Prostate gland (tissue), 2 donors: ENCODE results near the gene CHCHD6. TPM values are rescaled to one million over a fixed set of nuclear protein-coding genes. Genes with fewer than 3 reads are reported as not detected.
A peak's percentile ranks its signal among the peaks of the same experiment; 100 is the strongest.

Experiments
- DNase-seq: peaks from one replicate; pipeline ENCODE4 v3.0.0-alpha.2; 2019; ENCODE audit warnings: low spot score
- H3K27ac ChIP-seq, 2 donors: fragments of 200-600 bp; sonication (generic); 2 replicates each; pipeline ENCODE4 v1.5.1; 2017 to 2019
- H3K27me3 ChIP-seq: fragments of 200-600 bp; sonication (generic); replicated peaks from 2 replicates; pipeline ENCODE4 v1.5.1; 2019; ENCODE audit not compliant: insufficient read depth
- H3K36me3 ChIP-seq, 2 donors: fragments of 200-600 bp; sonication (generic); 1 replicate in 1 of 2; 2 replicates in 1 of 2; pipeline versions ENCODE4 v1.5.1 to v1.8.1; 2017 to 2019
- H3K4me1 ChIP-seq: fragments of 200-600 bp; sonication (generic); replicated peaks from 2 replicates; pipeline ENCODE4 v1.5.1; 2019
- H3K4me3 ChIP-seq, 2 donors: fragments of 200-600 bp; sonication (generic); 2 replicates each; pipeline ENCODE4 v1.5.1; 2017 to 2019
- H3K9me3 ChIP-seq: fragments of 200-600 bp; sonication (generic); 2 replicates; pipeline ENCODE4 v1.5.1; 2017
- POLR2A ChIP-seq: fragments of 450-650 bp; IDR thresholded peaks from one replicate; pipeline ENCODE4 v1.6.1; 2016; ENCODE audit warnings: antibody characterized with exemption, mild to moderate bottlenecking
- POLR2AphosphoS5 ChIP-seq: sonication (generic); formaldehyde crosslinking; IDR thresholded peaks from one replicate; pipeline ENCODE4 v1.6.1; 2017; ENCODE audit warnings: antibody characterized with exemption
- WGBS: methylation state at CpG from one replicate; pipeline ENCODE4 v1.1.5; 2018; 5-methylcytosine and 5-hydroxymethylcytosine counted together
- intact Hi-C: fragments of 100-400 bp; cut with DNase I; formaldehyde crosslinking; loops from one replicate; pipeline ENCODE4 v1.14.2; 2022
- total RNA-seq, 2 donors: library from RNA; depleted of rRNA; stranded (reverse); fragments of >200 nt; gene quantifications; one replicate each; pipeline ENCODE4 v1.1.0, GENCODE V29; 2016
- TF ChIP-seq, protein P1 (sequence below), 4 experiments: fragments of 200-600 bp in 2 of 4; fragments of 450-650 bp in 2 of 4; sonication (generic) in 2 of 4; IDR thresholded peaks; 1 replicate in 3 of 4; 2 replicates in 1 of 4; pipeline ENCODE4 v1.5.1; 2016 to 2019; ENCODE audit warnings: antibody characterized with exemption in 4 of 4, mild to moderate bottlenecking in 2 of 4, moderate library complexity in 2 of 4

The CHCHD6 gene, protein sequence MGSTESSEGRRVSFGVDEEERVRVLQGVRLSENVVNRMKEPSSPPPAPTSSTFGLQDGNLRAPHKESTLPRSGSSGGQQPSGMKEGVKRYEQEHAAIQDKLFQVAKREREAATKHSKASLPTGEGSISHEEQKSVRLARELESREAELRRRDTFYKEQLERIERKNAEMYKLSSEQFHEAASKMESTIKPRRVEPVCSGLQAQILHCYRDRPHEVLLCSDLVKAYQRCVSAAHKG
- total RNA-seq: 10 to 100 TPM; 13.9 to 34.4 TPM

DNA sequence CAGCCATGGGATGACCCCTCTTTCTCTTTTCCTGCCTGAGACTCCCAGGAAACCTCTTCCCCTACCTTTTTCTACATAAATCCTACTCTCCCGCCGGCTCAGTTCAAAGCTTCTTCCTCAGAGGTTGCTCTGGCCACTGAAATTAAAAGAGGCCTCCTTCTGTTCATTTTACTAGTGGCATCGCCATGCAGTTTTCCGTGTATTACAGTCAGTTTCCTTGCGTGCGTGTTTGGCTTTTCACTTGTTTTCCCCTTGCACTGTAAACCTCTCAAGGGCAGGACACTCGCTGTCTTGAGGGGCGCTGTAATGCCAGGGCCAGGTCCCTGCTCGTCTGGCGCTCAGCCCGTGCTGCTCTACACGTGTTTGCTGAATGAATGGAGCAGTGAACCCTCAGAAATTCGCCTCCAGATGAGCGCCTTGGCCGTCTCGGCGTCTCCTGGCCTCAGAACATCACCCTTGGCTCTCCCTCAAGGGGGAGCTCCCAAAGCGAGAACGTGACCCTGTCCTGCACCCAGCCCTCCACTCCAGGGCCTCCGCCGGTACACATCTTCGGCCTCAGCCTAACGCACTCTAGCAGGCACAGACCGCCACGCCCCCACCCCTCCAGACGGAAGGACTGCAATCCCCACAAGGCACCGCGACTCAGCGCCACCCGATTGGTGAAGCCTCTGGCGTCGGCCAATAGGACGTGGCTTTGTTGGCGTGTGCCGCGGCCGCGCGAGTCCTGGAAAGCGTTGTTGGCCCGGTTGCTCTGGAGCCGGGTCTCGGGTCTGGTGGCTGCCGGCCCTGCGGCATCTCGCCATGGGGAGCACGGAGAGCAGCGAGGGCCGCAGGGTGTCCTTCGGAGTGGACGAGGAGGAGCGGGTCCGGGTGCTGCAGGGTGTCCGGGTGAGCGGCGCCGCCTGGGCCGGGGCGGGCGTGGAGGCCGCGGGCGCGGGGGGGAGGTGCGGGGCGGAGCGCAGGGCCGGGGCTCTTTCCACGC lies at the start of gene CHCHD6:
Gene CHCHD6, plus strand, starts transcription at position 729 of the 982 bp plus-strand sequence. Its CDS starts 73 bp downstream, at position 802.
- Histone ChIP-seq H3K27ac (no peak within 1 kb of the TSS), H3K36me3 (no peaks in the 10 kb centered on the region), H3K4me3 (peak within 1 kb of the TSS; percentile 84 to 87), H3K27me3 (no peaks in the 10 kb centered on the region), H3K9me3 (no peaks in the 10 kb centered on the region), H3K4me1 (peaks cover 5% of the 10 kb centered on the region)
- TF ChIP-seq POLR2AphosphoS5: peak; percentile 91
- TF ChIP-seq POLR2A: no peak
- TF ChIP-seq, protein P1, sequence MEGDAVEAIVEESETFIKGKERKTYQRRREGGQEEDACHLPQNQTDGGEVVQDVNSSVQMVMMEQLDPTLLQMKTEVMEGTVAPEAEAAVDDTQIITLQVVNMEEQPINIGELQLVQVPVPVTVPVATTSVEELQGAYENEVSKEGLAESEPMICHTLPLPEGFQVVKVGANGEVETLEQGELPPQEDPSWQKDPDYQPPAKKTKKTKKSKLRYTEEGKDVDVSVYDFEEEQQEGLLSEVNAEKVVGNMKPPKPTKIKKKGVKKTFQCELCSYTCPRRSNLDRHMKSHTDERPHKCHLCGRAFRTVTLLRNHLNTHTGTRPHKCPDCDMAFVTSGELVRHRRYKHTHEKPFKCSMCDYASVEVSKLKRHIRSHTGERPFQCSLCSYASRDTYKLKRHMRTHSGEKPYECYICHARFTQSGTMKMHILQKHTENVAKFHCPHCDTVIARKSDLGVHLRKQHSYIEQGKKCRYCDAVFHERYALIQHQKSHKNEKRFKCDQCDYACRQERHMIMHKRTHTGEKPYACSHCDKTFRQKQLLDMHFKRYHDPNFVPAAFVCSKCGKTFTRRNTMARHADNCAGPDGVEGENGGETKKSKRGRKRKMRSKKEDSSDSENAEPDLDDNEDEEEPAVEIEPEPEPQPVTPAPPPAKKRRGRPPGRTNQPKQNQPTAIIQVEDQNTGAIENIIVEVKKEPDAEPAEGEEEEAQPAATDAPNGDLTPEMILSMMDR (IDR thresholded peaks at IDR 0.05): no peak
- WGBS: 4% methylated on average over 53 of the region's 69 CpGs
- intact Hi-C loops: no loop called here
- peak; percentile 93 for DNase-seq

DNA sequence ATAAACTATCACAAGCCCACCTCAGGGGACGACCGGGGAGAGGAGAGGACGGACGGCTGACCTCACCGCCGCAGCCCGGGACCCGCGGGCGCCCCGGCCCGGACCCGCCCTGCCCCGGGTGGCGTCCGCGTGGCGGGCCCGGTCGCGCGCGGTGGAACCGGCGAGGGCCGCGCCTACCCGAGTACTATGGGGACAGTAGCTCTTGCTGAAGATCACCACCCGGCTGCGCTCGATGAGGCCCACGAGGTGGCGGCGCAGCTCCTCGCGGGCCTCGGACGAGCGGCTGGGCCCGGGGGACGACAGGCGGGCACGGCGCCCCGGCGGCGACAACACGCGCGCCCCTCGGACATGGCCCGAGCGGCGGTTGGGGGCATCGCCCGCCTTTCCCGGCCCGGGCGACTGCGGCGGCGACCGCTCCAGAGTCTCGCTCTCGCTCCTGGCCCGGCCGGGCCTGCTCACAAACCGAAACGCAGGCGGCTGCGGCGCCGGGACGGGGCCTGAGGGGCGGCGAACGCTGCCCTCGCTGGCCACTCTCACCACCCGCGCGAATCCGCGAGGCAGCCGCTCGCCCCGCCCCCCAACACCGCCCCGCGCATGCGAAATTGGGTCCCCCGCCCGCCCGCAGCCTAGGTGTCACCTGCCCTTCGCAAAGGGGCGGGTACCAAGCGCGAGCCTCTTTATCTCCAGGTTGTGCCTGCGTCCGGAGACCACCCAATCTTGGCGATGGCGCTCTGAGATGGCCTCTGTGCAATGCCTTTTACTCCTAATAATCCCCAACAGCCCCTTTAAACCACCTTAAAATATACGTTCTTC lies 49.3 kb upstream of the CHCHD6 start, which contains the start of gene TXNRD3:
Gene TXNRD3, minus strand, starts transcription at position 554 of the 813 bp plus-strand sequence.
- Histone ChIP-seq H3K9me3 (no peaks in the 10 kb centered on the region), H3K4me3 (peak within 1 kb of the TSS; percentile 61 to 68), H3K27ac (peak within 1 kb of the TSS; percentile 71), H3K36me3 (no peaks in the 10 kb centered on the region), H3K4me1 (no peaks in the 10 kb centered on the region), H3K27me3 (no peaks in the 10 kb centered on the region)
- peak; percentile 78 for DNase-seq
- intact Hi-C loops: no loop called here
- 2% methylated on average over 63 of the region's 102 CpGs for WGBS
- peak; percentile 75 for TF ChIP-seq POLR2A
- TF ChIP-seq, protein P1 (IDR thresholded peaks at IDR 0.05): peak in 1 of 4 experiments; percentile 14
- no peak for TF ChIP-seq POLR2AphosphoS5

DNA sequence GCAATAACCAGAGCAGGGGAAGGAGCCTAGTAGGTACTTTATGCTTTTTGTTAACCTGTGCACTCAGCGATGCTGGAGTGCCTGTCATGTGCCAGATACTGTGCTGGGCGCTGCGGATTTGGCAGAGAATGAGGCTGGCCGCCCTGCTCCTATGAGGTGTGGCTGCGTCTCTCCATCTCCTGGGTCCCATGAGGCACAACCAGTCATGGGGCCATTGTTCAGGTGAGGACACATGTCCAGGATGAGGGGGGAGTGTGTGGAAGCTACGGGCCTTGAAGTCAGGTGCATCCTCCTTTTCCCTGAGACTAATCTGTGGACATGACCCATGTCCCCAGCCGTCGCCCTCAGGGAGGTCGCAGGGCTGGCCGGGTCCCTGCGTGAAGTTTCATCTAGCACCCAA lies 48.2 kb upstream of the CHCHD6 start:
- DNase-seq: no peak
- Histone ChIP-seq H3K9me3 (no peaks in the 10 kb centered on the region), H3K36me3 (no peaks in the 10 kb centered on the region), H3K27ac (no peak overlapping the region), H3K4me1 (no peaks in the 10 kb centered on the region), H3K27me3 (no peaks in the 10 kb centered on the region), H3K4me3 (no peak overlapping the region)
- 94% methylated on average over 11 of the region's 11 CpGs for WGBS
- intact Hi-C loops: no loop called here
- no peak for TF ChIP-seq POLR2A
- TF ChIP-seq POLR2AphosphoS5: no peak
- TF ChIP-seq, protein P1 (IDR thresholded peaks at IDR 0.05): no peak

DNA sequence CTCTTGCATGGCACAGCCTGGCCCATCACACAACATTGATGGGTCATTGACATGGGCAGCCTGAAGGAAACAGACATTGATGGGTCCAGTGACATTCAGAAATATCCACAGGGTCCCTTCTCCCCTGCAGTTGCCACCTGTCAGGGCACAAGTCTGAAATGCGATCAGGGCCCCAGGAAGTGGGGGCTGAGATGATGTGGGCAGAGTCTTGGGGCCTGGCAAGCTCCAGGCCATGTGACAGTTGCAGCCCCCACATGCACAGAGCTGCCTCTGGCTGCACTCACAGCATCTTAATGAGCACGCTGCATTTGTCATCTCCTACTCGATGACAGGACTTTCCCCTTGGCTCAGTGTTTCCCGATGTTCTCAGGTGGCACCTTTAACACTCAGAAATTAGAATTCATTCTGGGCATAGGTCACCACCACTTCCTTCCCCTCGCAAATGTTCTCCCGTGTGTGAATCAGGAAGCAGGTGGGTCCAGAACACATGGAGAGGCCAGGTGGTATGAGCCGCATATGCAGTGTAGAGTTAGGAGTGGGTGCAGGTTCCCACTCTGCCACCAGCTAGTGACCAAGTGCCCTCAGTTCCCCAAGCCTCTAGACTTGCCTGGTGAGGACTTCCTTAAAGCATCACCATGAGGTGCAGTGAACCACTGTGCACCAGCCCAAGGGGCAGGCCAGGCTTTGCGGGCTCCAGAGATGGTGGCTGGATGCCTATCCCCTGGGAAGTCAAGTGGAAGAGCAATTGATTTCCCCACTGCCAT lies 47.5 kb upstream of the CHCHD6 start:
- no peaks in the 10 kb centered on the region for H3K36me3 ChIP-seq
- intact Hi-C loops: no loop called here
- no peaks in the 10 kb centered on the region for H3K27me3 ChIP-seq
- 74% methylated on average over 8 of the region's 8 CpGs for WGBS
- H3K27ac ChIP-seq: no peak overlapping the region
- H3K4me1 ChIP-seq: no peaks in the 10 kb centered on the region
- no peak overlapping the region for H3K4me3 ChIP-seq
- H3K9me3 ChIP-seq: no peaks in the 10 kb centered on the region
- TF ChIP-seq, protein P1 (IDR thresholded peaks at IDR 0.05): no peak
- TF ChIP-seq POLR2AphosphoS5 (no peak), POLR2A (no peak)
- no peak for DNase-seq
